Measurements from ENCODE around the gene CDC42BPA.
"Not testable (repeated sequence)": the region's sequence is repeated elsewhere in the genome, so short reads cannot be mapped to it uniquely, and the experiment has no call there.

- TF ChIP-seq EP300, CTCF, POLR2A (IDR thresholded peaks at IDR 0.05): not testable (repeated sequence)
These were observed 33.9 kb upstream of the CDC42BPA start for GRCh38 chr1:227352164-227352563.
